ENCODE data around the gene PELI2. TPM values are rescaled to one million over a fixed set of nuclear protein-coding genes. Genes with fewer than 3 reads are reported as not detected.

The PELI2 gene
- total and polyA plus RNA-seq, 2 of the 4 experiments (the other 2 are of a cell fraction) = 6.0 to 36.7 TPM

GRCh38 chr14:56098021-56098420 lies 20.2 kb upstream of the PELI2 start:
- intact Hi-C loops (cut with micrococcal nuclease) = no loop called here
- ATAC-seq (ENCODE audit: low read depth) = no peak
- Histone ChIP-seq H3K9ac (ENCODE audit: low read depth, low read length) (no peak overlapping the region), H3K14ac (replicated peaks; ENCODE audit: low read depth, low read length) (no peak overlapping the region), H3K79me1 (ENCODE audit: low read depth in 1 of 2, low read length in 2 of 2) (no peaks in the 10 kb centered on the region), H3K23ac (ENCODE audit: low read depth, low read length) (no peak overlapping the region), H3K27ac (ENCODE audit: insufficient read depth, low read length) (no peak overlapping the region), H2AK5ac (ENCODE audit: low read depth, low read length) (no peak overlapping the region), H3K27me3 (ENCODE audit: control insufficient read depth, insufficient read depth, low read length) (peaks cover 12% of the 10 kb centered on the region), H3K9me1 (ENCODE audit: insufficient read depth, low read length) (no peaks in the 10 kb centered on the region), H3K4me2 (ENCODE audit: low read depth, low read length) (no peak overlapping the region), H4K8ac (ENCODE audit: low read depth in 2 of 2, low read length in 2 of 2) (no peak overlapping the region), H3K18ac (ENCODE audit: low read depth, low read length) (no peak overlapping the region), H2AK9ac (replicated peaks; ENCODE audit: low read depth, low read length, poor library complexity) (no peak overlapping the region), H3K36me3 (ENCODE audit: control insufficient read depth, insufficient read depth, low read length) (no peaks in the 10 kb centered on the region), H4K91ac (ENCODE audit: insufficient read depth, low read depth, low read length) (no peak overlapping the region), H3K4me1 (ENCODE audit: control insufficient read depth, insufficient read depth, low read length) (peaks cover 4% of the 10 kb centered on the region), H2BK5ac (ENCODE audit: low read depth, low read length, poor library complexity, severe bottlenecking) (no peak overlapping the region), H2BK120ac (ENCODE audit: low read depth, low read length) (no peak overlapping the region), H4K20me1 (ENCODE audit: insufficient read depth, low read length) (no peaks in the 10 kb centered on the region), H2AFZ (replicated peaks; ENCODE audit: low read length, poor library complexity) (no peak overlapping the region), H2BK15ac (ENCODE audit: low read depth, low read length) (no peak overlapping the region), H4K5ac (ENCODE audit: low read depth, low read length) (no peak overlapping the region), H3K4ac (ENCODE audit: low read depth, low read length) (no peak overlapping the region), H2BK20ac (ENCODE audit: low read depth, low read length) (no peak overlapping the region), H3K56ac (ENCODE audit: extremely low read depth, insufficient read depth, low read length) (no peak overlapping the region), H3K9me3 (ENCODE audit: control insufficient read depth, insufficient read depth, low read length) (no peaks in the 10 kb centered on the region), H3K4me3 (ENCODE audit: insufficient read depth, low read depth, low read length) (no peak overlapping the region)
- CTCF ChIA-PET = no interaction called here
- no TSS peak for BruUV-seq (replicated peaks)
- POLR2A ChIA-PET (ENCODE audit: unreplicated experiment) = no interaction called here
- TF ChIP-seq POLR2A (IDR thresholded peaks at IDR 0.05; ENCODE audit: low read depth, low read length) (no peak), RFX5 (IDR thresholded peaks at IDR 0.05; ENCODE audit: low read depth, low read length) (no peak), CHD1 (IDR thresholded peaks at IDR 0.05; ENCODE audit: low read depth, low read length) (no peak), MXI1 (IDR thresholded peaks at IDR 0.05; ENCODE audit: borderline replicate concordance, low read depth, low read length) (no peak), NFE2L2 (IDR thresholded peaks at IDR 0.05; ENCODE audit: low read depth, low read length) (no peak), BHLHE40 (IDR thresholded peaks at IDR 0.05; ENCODE audit: low read depth, low read length) (no peak), CEBPB (IDR thresholded peaks at IDR 0.05; ENCODE audit: low read depth, low read length) (no peak), USF2 (IDR thresholded peaks at IDR 0.05; ENCODE audit: low read depth, low read length) (no peak), RAD21 (IDR thresholded peaks at IDR 0.05; ENCODE audit: low read length) (no peak), SMC3 (IDR thresholded peaks at IDR 0.05; ENCODE audit: low read depth, low read length) (no peak)
- no CpG with 5 or more reads among the region's 1 CpG for WGBS, 2 experiments (ENCODE audit: extremely low coverage in 2 of 2, insufficient read length in 1 of 2)
- dilution Hi-C loops (cut with HindIII; ENCODE audit: low sequenced_read_pairs, unreplicated experiment) = no loop called here
- in situ Hi-C loops (cut with MboI; ENCODE audit: low sequenced_read_pairs) = no loop called here
- no peak for DNase-seq
